ENCODE measurements around the gene DIP2A.

DNA sequence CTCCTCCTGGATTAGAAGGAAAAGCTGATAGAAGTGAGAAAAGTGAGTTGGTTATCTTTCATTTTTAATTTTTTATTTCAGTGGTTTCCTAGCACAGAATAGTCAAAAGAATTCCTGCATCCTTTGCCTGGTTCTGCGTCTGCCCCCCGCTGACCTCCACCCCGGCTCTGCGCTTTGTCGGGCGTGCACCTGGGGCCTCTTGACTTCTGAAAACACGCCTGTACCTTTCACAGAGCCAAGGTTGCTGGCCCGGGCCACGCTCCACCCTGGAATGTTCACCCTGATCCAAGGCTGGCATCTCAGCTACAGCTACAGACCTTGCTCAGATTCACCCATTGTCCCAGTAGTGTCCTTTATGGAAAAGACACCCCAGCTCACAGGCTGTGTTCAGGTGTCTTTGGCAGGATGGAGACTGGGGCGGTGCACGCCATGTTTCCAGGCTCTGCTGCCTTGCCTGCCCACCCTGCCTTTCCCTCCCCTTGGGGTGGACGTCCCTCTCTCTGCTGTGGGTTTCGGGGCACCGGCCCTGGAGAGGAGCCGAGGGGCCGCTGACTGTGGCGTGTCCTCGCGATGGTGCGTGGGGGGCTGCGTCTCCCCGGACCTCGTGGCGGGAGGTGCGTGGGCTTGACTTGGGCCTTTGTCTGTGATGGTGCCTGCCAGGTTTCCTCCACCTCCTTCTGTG, 40.3 kb upstream of the DIP2A start:
- TF ChIP-seq CTCF (IDR thresholded peaks at IDR 0.05; ENCODE audit: control extremely low read depth in 1 of 3, insufficient read depth in 1 of 3, low read depth in 1 of 3, low read length in 3 of 3) (no peak), FOSL1 (IDR thresholded peaks at IDR 0.05; ENCODE audit: insufficient read depth, low read depth, low read length) (no peak), CEBPB (IDR thresholded peaks at IDR 0.05; ENCODE audit: low read depth, low read length) (no peak), CHD2 (IDR thresholded peaks at IDR 0.05; ENCODE audit: low read length) (no peak), CBX5 (IDR thresholded peaks at IDR 0.05; ENCODE audit: low read depth, low read length) (no peak), POLR2A (IDR thresholded peaks at IDR 0.05; ENCODE audit: control extremely low read depth in 1 of 2, low read depth in 2 of 2, low read length in 2 of 2) (no peak)
- TF ChIP-seq, protein P1, sequence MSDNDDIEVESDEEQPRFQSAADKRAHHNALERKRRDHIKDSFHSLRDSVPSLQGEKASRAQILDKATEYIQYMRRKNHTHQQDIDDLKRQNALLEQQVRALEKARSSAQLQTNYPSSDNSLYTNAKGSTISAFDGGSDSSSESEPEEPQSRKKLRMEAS (IDR thresholded peaks at IDR 0.05), result no peak
